IPS-NIHi7 (cell line): ENCODE measurements around the gene POLD4.
A peak's percentile ranks its signal among the peaks of the same experiment; 100 is the strongest.

Experiments used
- DNase-seq: peaks from one replicate; pipeline ENCODE4 v3.0.0; 2012; ENCODE audit warnings: mixed read lengths; ENCODE audit errors: extremely low spot score

POLD4 gene

DNA sequence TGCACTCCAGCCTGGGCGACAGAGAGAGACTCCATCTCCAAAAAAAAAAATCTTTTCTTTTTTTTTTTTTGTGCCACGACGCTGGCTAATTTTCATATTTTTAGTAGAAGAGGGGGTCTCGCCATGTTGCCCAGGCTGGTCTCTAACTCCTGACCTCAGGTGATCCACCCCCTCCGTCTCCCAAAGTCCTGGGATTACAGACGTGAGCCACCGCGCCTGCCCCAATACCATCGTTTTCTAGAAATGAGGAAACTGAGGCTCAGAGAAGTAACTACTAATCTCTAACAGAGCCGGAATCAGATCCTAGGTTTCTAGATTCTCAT lies 36.5 kb downstream of the POLD4 start:
- no peak for DNase-seq

DNA sequence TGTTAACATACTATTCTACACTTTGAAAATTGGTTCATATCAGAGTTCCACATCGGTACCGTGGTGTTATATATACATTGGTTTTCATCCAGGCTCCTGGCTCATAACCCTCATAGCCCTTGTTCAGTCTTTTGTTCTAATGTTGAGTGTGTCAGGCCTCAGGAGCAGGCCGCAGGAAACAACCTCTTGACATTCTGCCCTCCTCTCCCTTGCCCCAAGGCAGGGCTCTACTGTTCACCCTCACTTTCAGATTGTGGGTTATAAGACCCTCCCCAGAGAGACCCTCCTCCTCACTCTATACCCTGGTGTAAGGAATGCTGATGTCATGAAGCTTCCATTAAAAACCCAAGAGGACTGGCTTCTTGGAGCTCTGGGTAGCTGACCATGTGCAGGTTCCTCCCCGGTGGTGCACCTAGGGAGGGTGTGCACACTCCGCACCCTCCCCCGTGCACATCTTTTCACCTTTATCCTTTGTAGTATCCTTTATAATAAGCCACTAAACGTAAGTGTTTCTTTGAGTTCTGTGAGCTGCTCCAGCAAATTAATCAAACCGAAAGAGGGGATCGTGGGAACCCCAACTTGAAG lies 37.9 kb downstream of the POLD4 start:
- no peak for DNase-seq

DNA sequence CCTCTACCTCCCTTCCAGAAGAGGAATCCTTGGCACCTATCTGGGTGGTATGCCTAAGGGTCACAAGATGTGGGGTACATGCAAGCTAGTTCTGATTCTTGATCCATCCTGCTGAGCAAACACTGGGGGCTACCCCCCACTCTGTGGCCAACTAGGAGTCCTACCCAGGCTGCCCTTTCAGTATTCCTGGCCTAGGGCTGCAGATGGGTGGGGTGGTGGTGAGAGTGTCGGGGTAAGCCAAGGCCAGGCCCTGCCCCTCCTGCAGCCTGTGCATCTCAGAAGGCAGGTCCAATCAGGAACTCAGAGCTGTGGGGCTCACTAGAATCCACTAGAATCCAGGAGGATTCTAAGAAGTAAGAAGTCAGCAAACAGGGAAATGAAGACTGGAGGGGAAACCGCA lies 39.1 kb downstream of the POLD4 start:
- DNase-seq, result no peak

DNA sequence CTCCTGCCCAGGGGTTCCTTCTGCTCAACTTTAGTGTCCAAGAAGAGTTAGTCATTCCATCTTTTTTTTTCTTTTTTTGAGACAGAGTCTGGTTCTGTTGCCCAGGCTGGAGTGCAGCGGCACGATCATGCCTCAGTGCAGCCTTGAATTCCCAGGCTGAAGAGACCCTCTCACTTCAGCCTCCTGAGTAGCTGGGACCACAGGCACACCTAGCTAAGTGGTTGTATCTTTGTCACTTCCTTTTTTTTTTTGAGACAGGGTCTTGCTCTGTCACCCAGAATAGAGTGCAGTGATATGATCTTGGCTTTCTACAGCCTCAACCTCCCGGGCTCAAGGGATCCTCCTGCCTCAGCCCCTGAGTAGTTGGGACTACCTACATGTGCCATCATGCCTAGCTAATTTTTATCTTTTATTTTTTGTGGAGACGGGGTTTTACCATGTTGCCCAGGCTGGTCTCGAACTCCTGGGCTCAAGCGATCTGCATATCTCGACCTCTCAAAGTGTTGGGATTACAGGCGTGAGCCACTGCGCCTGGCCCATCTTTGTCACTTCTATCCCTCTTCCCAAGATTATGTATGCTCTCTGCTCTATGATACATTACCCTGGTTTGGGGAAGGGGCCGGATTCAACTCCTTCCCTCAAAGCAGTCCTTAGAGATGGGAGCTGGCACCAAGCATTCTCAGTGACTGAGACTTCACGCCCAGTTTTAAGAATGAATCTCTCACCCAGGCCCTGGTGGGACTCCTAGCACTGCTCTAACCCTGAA lies 40.0 kb downstream of the POLD4 start:
- no peak for DNase-seq

GRCh38 chr11:67312187-67313021 lies 40.9 kb downstream of the POLD4 start:
- no peak for DNase-seq

DNA sequence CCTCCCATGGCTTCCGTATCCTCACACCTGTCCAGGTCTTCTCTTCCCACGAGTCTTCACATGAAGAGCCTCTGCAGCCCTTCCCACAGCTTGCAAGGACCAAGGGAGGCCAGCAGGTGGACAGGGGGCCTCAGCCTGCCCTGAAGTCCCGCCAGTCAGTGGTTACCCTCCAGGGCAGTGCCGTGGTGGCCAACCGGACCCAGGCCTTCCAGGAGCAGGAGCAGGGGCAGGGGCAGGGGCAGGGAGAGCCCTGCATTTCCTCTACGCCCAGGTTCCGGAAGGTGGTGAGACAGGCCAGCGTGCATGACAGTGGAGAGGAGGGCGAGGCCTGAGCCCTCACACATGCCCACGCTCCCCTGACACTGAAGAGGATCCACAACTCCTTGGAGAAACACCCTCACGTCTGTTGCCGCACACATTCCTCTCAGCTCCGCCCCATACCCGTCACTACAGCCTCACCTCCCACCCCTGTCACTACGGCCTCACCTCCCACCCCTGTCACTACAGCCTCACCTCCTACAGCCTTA lies 41.7 kb downstream of the POLD4 start:
- no peak for DNase-seq

DNA sequence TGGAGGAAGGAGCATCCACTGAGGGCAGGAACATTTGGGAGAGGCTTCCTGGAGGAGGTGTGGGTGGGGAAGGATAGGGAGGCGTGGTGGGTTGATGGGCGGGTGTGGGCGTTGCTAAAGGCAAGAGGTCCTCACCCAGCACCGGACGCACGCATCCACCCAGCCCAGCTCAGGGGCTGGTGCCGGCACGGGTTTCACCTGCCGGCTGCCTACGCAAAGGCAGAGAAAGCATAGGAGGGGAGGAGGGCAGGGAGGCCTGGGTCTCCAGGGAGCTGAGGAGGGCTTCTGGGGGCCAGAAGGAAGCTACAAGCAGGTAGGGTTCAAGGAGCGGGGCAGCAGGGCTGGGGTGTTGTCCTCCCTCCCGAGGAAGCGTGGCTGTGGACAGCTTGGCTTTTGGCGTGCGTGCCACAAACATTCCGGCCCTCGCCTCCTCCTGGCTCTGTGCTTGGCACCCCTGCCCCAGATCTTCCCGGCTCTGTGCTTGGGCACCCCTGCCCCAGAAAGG lies 42.2 kb downstream of the POLD4 start:
- DNase-seq, result peak; percentile 2

DNA sequence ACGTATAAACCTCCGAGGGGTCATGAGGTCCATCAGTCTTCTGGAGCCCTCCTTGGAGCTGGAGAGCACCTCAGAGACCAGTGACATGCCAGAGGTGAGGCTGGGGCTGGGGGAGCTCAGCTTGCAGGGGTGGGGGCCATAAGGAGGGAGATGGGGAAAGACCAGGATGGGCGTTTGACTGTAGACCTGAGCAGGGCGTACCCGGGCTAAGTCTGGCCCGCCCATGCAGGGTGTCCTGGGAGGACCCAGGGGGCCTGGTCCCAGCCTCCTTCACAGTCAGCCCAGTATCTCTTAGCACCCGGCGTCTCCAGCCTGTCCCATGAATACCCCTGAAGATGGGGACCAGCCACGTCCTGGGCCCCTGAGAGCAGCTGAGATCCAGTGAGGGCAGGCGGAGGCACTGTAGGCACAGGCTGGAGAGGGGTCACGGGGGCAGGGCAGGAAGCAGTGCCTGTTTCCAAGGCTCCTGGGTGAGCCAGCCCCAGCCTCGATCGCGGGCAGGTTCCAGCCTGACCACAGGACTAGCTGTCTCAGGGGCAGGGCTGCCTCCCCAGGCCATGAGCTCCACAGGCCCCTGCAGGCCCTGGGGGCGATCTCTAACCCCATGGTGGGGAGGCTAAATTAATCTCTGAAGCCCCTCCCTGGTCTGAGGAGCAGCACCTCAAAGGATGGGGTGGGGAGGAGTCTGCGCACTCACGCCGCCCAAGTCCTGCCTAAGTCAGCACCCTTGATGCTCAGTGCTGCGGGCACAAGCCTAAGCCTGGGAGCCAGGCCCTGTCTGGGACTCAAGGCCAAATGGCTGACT lies 42.9 kb downstream of the POLD4 start:
- DNase-seq, result no peak

DNA sequence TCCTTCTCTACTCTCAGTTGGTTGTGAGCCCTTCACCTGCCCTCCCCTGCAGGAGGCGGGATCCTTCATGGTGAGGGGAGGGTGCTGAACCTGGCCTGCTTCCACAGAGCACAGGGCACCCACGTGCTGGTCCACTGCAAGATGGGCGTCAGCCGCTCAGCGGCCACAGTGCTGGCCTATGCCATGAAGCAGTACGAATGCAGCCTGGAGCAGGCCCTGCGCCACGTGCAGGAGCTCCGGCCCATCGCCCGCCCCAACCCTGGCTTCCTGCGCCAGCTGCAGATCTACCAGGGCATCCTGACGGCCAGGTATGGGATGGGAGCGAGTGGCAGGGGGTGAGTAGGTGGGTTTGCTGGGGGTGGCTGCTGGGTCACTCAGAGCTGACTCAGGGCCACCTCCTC lies 43.7 kb downstream of the POLD4 start:
- no peak for DNase-seq

- DNase-seq, result no peak
Observed at GRCh38 chr11:67309166-67309565, 44.2 kb downstream of the POLD4 start.

- DNase-seq, result no peak
Observed at GRCh38 chr11:67308031-67308866, 45.1 kb downstream of the POLD4 start.

GRCh38 chr11:67307545-67308001 lies 45.8 kb downstream of the POLD4 start:
- DNase-seq, result no peak

DNA sequence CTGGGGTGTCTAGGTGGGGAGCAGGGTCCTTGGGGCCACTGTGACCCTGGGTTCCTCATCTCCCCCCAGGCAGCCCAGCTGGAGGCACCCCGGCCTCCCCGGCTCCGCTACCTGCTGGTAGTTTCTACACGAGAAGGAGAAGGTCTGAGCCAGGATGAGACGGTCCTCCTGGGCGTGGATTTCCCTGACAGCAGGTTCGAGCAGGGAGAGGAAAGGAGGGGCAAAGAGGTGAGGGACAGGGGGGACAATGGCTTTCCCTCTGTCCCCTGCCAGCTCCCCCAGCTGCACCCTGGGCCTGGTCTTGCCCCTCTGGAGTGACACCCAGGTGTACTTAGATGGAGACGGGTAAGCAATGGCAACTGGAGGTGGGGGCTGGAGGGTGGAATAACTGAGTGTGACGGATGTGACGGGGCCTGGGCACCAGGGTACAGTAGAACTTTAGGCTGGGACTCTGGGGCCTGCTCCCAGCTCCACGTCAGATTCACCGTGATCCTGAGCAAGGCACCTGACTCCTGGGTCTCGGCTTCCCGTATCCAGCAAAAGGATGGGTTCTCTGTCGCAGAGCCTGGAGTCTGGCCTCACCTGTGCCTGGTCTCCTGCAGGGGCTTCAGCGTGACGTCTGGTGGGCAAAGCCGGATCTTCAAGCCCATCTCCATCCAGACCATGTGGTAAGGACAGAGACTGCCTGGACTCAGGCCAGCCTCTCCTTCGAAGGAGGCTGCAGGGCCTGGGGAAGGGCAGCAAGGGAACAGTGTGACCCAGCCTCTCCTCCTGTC lies 46.4 kb downstream of the POLD4 start:
- no peak for DNase-seq

- no peak for DNase-seq
Observed at GRCh38 chr11:67304511-67305113, 48.7 kb downstream of the POLD4 start.

- peak; percentile 46 for DNase-seq
Observed at GRCh38 chr11:67303835-67304411, 49.4 kb downstream of the POLD4 start.

GRCh38 chr11:67303132-67303834 lies 50.1 kb downstream of the POLD4 start, which contains the start of gene SSH3:
Gene SSH3 (plus strand): TSS chr11:67303530. CDS start chr11:67303626, 96 bp downstream.
- peak; percentile 88 for DNase-seq

- peak; percentile 57 for DNase-seq
Observed at GRCh38 chr11:67302571-67303131, 50.7 kb downstream of the POLD4 start.
